Adipocyte (in vitro differentiated cells): ENCODE results near the gene MEX3A.
A peak's percentile ranks its signal among the peaks of the same experiment; 100 is the strongest.

Source experiments
- DNase-seq: peaks from one replicate; pipeline ENCODE4 v3.0.0-alpha.2; 2015; ENCODE audit warnings: low read depth
- H3K27me3 ChIP-seq: replicated peaks from 2 replicates; pipeline ENCODE4 v1.7.0; 2013; ENCODE audit warnings: mild to moderate bottlenecking, low read length, moderate library complexity; ENCODE audit not compliant: control insufficient read depth, insufficient read depth
- H3K36me3 ChIP-seq: 2 replicates; pipeline ENCODE4 v1.7.0; 2013; ENCODE audit warnings: low read length, mild to moderate bottlenecking, moderate library complexity; ENCODE audit not compliant: control insufficient read depth, insufficient read depth, severe bottlenecking
- H3K4me1 ChIP-seq: 2 replicates; pipeline ENCODE4 v1.7.0; 2013; ENCODE audit warnings: mild to moderate bottlenecking, low read length, moderate library complexity; ENCODE audit not compliant: control insufficient read depth, insufficient read depth
- H3K4me3 ChIP-seq: 2 replicates; pipeline ENCODE4 v1.7.0; 2013; ENCODE audit warnings: mild to moderate bottlenecking, low read length, moderate library complexity
- H3K9ac ChIP-seq: 2 replicates; pipeline ENCODE4 v1.7.0; 2013; ENCODE audit warnings: mild to moderate bottlenecking, low read length, moderate library complexity
- H3K9me3 ChIP-seq: 2 replicates; pipeline ENCODE4 v1.7.0; 2013; ENCODE audit warnings: mild to moderate bottlenecking, low read length, moderate library complexity; ENCODE audit not compliant: control insufficient read depth

Gene MEX3A

GRCh38 chr1:156099282-156099681, 17.0 kb upstream of the MEX3A start:
- DNase-seq = no peak
- Histone ChIP-seq H3K4me1 (peaks cover 48% of the 10 kb centered on the region), H3K4me3 (no peak overlapping the region), H3K9ac (no peak overlapping the region), H3K9me3 (no peaks in the 10 kb centered on the region), H3K36me3 (no peaks in the 10 kb centered on the region), H3K27me3 (no peaks in the 10 kb centered on the region)

DNA sequence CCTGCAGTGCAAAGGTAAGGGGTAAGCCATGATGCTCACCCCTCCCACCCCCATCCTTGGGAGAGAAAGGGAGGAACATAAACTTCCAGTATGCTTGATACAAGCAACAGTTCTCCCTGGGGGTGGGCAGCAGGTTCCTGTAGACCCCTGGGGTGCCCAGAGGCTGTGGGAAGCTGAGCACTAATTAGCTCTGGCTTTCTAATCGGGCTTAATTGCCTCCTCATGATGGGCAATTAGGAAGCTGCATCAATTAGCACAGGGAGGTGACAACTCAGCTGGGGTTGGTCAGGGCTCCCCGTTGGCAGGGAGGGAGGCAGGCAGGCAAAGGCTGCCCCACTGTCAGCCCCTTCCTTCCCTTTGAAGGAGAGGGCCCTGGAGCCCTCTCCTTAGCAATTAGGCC, 16.5 kb upstream of the MEX3A start:
- no peak for DNase-seq
- Histone ChIP-seq H3K36me3 (no peaks in the 10 kb centered on the region), H3K4me1 (peaks cover 43% of the 10 kb centered on the region)

GRCh38 chr1:156097499-156098178, 15.4 kb upstream of the MEX3A start:
- H3K9me3 ChIP-seq = no peaks in the 10 kb centered on the region
- no peaks in the 10 kb centered on the region for H3K36me3 ChIP-seq
- peaks cover 32% of the 10 kb centered on the region for H3K4me1 ChIP-seq
- no peaks in the 10 kb centered on the region for H3K27me3 ChIP-seq
- no peak for DNase-seq
- H3K9ac ChIP-seq = peak overlapping the region; percentile 82
- no peak overlapping the region for H3K4me3 ChIP-seq

More for the DNA sequence above, 16.5 kb upstream of the MEX3A start:
- no peak overlapping the region for H3K9ac ChIP-seq
- no peak overlapping the region for H3K4me3 ChIP-seq
- H3K9me3 ChIP-seq = no peaks in the 10 kb centered on the region
- no peaks in the 10 kb centered on the region for H3K27me3 ChIP-seq

- peak; percentile 97 for DNase-seq
- no peaks in the 10 kb centered on the region for H3K27me3 ChIP-seq
- no peaks in the 10 kb centered on the region for H3K36me3 ChIP-seq
Measured at GRCh38 chr1:156096640-156097391, 14.6 kb upstream of the MEX3A start.

GRCh38 chr1:156095906-156096508, 13.7 kb upstream of the MEX3A start:
- H3K9me3 ChIP-seq = no peaks in the 10 kb centered on the region
- H3K4me3 ChIP-seq = no peak overlapping the region
- H3K27me3 ChIP-seq = no peaks in the 10 kb centered on the region
- peaks cover 23% of the 10 kb centered on the region for H3K4me1 ChIP-seq
- H3K36me3 ChIP-seq = no peaks in the 10 kb centered on the region
- H3K9ac ChIP-seq = peak overlapping the region; percentile 82
- no peak for DNase-seq

More at GRCh38 chr1:156096640-156097391, 14.6 kb upstream of the MEX3A start:
- Histone ChIP-seq H3K4me3 (peak overlapping the region; percentile 5), H3K4me1 (peaks cover 24% of the 10 kb centered on the region), H3K9me3 (no peaks in the 10 kb centered on the region), H3K9ac (peak overlapping the region; percentile 82)

- H3K9ac ChIP-seq = no peak overlapping the region
- DNase-seq = no peak
- no peaks in the 10 kb centered on the region for H3K36me3 ChIP-seq
- H3K4me3 ChIP-seq = no peak overlapping the region
- H3K4me1 ChIP-seq = peaks cover 7% of the 10 kb centered on the region
- H3K27me3 ChIP-seq = no peaks in the 10 kb centered on the region
- H3K9me3 ChIP-seq = no peaks in the 10 kb centered on the region
Measured at GRCh38 chr1:156091610-156092009, 9.3 kb upstream of the MEX3A start.

DNA sequence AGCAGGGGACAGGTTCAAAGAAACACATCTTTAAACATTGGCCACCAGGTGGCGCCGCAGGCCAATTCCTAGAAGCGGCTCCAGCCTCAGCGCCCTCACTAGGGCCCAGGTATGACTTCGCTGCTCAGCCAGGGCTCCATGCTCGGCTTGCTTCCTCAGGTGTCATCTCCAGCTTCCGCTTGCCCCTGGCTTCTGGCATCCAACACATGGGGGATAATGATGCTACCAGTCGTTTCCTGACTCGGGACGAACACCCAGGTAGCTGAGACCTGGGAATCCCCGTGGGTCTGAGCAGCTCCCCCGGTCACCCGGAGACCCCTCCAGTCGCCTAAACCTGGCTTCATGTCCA, 8.5 kb upstream of the MEX3A start:
- DNase-seq = peak; percentile 92
- no peaks in the 10 kb centered on the region for H3K36me3 ChIP-seq
- no peaks in the 10 kb centered on the region for H3K9me3 ChIP-seq
- H3K4me1 ChIP-seq = peaks cover 7% of the 10 kb centered on the region
- no peak overlapping the region for H3K4me3 ChIP-seq
- no peaks in the 10 kb centered on the region for H3K27me3 ChIP-seq
- no peak overlapping the region for H3K9ac ChIP-seq

GRCh38 chr1:156090138-156090839, 8.0 kb upstream of the MEX3A start:
- DNase-seq = no peak
- H3K27me3 ChIP-seq = no peaks in the 10 kb centered on the region
- peaks cover 7% of the 10 kb centered on the region for H3K4me1 ChIP-seq
- H3K4me3 ChIP-seq = no peak overlapping the region
- H3K9ac ChIP-seq = no peak overlapping the region
- H3K36me3 ChIP-seq = no peaks in the 10 kb centered on the region
- H3K9me3 ChIP-seq = no peaks in the 10 kb centered on the region

GRCh38 chr1:156089704-156090103, 7.4 kb upstream of the MEX3A start:
- H3K9me3 ChIP-seq = no peaks in the 10 kb centered on the region
- no peaks in the 10 kb centered on the region for H3K27me3 ChIP-seq
- no peak overlapping the region for H3K4me3 ChIP-seq
- peaks cover 7% of the 10 kb centered on the region for H3K4me1 ChIP-seq
- H3K36me3 ChIP-seq = no peaks in the 10 kb centered on the region
- H3K9ac ChIP-seq = no peak overlapping the region
- no peak for DNase-seq

DNA sequence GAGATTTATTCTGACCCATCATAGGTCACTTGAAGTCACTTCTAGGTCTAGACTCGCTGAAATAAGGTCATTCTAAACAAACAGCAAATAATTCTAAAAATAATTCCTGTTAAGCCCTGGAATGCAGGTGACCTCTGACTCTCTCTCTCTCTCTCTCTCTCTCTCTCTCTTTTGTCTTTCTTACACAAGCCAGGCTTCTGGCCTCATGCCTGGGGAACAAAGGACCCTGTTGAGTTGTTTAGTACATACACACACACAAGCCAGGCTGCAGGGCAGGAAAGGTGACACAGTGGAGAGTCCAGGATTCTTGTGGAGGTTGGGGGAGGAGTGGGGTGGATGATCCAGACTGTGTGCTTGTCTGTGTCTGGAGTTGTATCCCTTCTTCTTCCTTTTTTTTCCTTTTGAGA, 4.0 kb upstream of the MEX3A start:
- Histone ChIP-seq H3K4me3 (no peak overlapping the region), H3K4me1 (peaks cover 11% of the 10 kb centered on the region), H3K9me3 (no peaks in the 10 kb centered on the region), H3K9ac (no peak overlapping the region), H3K36me3 (no peaks in the 10 kb centered on the region), H3K27me3 (no peaks in the 10 kb centered on the region)
- DNase-seq = no peak
